Superior temporal gyrus (tissue), 1 donor: ENCODE measurements around the gene AMZ1.

Source experiments
- DNase-seq: peaks from one replicate; pipeline ENCODE4 v3.0.0-alpha.2; 2016; ENCODE audit errors: extremely low spot score

AMZ1 gene

DNA sequence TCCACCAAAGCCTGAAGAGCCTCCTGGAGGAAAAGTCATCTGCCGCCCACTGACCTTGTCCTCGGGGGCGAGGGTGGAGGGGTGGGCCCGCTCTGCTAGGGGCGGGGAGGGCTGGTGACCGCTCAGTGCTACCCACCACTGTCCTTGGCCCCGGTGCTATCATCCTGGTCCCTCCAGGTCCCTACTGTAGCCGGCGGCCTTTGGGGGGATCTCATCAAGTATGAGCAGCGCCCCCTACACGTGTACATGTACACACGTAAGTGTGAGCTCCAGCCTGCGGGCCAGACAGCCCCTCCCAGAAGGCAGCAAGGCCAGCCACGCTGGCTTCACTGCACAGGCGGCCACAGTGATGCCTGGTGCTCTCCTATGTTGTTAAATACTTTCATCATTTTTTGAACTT, 36.7 kb upstream of the AMZ1 start:
- no peak for DNase-seq

DNA sequence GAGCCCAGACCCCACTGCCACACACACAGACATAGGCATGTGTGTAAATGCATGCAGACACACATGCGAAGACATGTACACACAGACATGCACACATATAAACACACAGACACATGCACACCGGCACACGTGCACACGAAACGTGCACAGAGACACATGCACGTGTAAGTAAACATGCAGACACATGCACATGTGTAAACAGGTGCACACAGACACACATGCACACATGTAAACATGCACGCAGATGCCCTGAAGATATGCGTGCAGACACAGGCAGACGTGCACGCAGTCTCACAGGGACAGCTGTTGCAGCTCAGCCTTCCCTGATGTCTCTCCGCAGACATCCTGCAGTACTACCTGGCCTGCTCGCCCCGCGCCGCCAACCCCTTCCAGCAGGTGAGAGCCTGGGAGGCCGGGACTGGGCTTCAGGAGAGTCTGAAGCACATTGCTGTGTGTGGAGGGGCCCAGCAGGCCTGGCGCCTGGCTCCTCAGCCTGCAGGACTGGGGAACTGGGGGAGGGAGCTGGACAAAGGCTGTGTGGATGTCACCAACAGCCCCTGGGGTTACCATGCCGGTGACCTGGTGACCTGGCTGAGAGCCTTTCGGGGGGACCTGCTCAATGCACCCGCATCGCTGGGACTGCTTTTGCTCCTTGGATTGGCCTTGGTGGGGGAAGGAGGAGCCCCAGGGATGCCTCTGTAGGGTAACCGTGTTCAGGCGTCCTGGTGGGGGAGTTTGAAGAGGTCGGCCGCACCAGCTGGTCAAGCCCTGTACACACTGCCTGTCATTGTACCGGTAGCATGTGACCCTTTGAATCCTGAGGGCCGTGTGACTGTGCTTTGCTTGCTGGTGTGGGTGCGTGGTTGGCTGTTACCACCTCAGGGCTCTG, 35.9 kb upstream of the AMZ1 start:
- DNase-seq = no peak

DNA sequence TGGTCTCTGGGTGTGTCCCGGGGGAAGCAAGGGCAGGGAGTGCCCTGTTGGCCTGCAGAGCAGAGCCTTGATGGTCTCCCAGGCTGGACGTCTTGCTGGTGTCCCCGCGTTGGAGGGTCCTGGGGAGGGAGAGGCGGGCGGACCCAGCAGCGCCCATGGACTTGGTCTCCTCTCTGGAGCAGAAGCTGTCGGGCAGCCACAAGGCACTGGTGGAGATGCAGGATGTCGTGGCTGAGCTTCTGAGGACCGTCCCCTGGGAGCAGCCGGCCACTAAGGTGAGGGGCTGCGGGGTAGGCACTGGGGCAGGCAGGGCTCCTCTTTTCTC, 35.3 kb upstream of the AMZ1 start:
- DNase-seq = no peak

DNA sequence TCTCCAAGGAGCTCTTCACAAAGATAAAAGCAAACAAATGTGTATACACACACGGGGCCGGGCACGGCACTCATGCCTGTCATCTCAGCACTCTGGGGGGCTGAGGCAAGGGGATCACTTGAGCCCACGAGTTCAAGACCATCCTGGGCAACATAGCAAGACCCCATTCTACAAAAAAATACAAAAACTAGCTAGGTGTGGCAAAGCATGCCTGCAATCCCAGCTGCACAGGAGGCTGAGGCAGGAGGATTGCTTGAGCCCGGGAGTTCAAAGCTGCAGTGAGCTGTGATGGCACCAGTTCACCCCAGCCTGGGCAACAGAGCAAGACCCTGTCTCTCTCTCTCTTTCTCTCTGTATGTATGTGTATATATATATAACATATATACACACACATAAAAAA, 33.9 kb upstream of the AMZ1 start:
- no peak for DNase-seq

DNA sequence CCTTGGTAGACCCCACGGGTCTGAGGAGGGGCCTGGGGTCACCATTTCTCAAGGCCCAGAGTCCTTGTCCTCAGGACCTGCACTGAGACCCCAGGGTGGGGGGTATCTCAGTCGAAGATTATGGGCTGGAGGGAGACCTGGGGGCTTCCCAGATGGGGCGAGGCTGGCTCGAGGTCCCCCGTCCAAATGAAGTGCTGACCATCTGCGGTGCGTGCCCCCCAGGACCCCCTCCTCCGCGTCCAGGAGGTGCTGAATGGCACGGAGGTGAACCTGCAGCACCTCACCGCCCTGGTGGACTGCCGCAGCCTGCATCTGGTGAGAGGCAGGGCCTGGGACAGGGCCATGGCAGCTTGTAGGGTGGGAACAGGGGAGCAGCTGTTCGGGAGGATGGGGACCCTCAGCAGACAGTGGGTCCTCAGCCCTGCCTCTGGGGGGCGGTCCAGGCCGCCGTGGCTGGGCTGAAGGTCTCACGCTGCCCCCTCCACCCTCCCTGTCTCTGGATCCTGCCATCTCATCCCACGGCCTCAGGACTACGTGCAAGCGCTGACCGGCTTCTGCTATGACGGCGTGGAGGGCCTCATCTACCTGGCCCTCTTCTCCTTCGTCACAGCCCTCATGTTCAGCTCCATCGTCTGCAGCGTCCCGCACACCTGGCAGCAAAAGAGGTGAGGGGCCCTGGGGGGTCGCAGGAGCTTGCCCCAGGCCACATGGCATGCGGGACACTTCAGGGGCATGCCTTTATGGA, 32.0 kb upstream of the AMZ1 start:
- DNase-seq = no peak

DNA sequence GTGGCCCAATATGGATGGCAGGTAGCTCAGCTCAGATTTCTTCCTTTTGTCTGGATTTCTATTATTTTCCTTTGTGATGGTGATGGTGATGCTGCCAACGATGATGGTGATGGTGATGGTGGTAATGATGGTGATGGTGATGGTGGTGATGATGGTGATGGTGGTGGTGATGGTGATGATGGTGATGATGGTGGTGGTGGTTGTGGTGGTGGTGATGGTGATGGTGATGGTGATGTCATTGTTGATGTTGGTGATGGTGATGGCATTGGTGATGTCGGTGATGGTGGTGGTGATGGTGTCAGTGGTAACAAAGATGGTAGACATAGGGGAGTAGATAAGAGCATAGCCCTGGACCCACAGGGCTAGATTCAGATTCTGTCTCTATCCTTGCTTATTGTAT, 30.8 kb upstream of the AMZ1 start:
- no peak for DNase-seq

DNA sequence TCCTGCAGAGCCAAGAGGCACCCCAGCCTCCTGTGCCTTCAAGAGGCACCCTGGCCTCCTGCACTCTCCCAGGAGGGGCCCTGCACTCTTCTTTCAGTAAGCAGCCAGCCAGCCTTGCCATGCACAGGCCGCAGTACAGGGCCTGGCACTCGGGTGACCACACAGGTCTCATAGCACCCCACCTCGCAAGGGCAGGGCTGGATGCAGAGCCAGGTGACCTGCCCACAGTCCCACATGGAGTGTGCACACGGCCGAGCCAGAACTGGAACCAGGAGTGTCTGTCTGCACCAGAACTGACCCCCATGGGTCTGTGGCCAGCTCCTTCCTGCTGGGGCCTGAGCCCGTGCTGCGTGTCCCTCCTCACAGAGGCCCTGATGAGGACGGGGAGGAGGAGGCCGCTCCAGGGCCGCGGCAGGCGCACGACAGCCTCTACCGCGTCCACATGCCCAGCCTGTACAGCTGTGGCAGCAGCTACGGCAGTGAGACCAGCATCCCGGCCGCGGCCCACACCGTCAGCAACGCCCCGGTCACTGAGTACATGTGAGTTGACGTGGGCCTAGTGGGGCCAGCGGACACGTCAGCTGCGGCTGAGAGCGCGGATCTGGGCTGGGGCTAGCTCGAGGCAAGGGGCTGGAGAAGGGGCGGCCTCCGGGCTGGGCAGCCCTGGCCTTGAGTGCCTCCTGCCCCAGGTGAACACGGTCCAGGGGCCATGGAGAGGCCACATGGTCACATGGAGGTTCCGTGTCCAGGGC, 29.9 kb upstream of the AMZ1 start:
- no peak for DNase-seq

DNA sequence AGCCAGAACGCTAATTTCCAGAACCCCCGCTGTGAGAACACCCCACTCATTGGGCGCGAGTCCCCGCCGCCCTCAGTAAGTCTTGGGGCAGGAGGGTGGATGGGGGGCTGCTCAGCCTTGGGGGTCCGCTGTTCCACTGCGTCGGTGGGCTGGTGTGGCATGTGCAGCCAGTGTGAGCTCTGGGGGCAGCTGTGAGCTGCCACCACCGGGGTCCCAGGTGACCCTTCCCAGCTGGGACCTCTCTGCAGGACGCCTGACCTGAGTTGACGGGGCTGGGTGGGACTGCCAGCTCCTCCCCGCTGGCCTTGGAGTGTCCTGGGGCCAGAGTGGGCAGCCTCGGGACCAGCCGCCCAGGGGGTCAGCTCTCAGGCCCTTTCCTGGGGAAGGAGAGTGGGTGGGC, 29.1 kb upstream of the AMZ1 start:
- no peak for DNase-seq

DNA sequence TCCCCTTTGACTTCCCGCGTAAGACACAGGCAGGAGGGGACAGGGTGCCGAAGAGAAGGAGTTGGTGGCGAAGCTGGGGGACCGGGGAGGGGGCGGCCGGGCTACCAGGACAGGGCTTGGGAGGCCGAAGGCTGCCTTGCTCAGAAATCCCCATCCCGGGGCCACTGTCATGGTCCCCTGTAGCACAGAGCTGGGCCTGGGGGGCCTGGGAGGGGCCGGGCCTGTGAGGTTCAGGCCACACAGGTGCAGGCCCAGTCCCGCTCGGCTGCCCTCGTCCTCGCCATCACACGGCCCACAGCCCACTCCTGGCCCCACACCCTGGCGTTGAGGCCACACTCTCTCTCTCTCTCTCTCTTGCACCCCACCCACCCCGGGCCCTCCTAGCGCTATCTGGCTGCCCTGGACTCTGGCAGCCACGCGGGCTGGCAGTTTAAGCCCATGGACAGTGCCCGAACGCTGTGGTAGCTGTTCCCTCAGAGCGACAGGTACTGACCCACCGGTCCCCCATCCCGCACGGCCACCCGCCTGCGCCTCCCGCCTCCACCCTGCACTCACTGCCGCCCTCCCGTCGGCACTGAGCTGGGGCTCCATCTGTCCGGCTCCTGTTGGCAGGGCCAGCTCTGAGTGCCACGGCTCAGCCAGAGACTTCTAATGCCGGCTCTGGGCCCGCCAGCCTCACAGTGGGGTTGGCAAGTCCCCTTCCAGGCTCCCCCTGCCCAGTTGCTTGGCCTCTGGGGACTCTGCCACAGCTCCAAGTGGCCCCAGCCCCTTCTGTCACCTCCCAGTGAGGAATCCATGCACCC, 28.2 kb upstream of the AMZ1 start:
- DNase-seq = no peak

DNA sequence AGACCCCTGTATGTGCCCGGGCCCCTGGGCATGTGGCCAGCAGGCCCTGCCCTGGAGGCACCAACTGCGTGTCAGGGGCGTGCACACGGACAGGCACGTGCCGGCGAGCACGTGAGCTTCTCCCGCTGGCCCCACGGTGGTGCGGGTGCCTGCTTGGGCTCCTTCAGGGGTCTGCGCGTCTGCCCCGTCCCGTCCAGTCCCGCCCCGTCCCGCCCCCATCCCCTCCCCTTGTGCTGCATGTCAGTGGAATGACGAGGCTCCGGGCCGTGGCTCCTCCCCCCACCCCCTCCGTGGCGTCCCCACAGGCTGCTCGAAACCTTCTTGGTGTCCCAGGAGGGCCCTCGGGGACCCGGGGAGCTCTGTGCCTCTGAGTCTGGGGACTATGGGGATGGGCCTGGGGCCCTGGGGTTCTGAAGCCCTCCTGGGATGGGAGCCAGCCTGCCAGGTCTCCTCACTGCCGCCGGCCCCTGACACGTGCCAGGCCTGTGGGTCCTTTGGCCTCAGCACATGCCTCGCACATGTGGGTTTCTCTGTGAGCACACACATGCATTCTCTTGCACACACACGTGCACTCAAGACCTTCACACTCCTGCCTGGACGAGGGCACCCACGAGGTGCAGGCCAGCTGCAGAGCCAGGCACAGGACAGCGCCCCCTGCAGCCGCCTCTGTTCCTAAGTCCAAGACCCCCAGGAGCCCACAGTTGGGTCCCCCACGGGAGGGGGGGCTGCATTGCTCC, 27.5 kb upstream of the AMZ1 start:
- no peak for DNase-seq

DNA sequence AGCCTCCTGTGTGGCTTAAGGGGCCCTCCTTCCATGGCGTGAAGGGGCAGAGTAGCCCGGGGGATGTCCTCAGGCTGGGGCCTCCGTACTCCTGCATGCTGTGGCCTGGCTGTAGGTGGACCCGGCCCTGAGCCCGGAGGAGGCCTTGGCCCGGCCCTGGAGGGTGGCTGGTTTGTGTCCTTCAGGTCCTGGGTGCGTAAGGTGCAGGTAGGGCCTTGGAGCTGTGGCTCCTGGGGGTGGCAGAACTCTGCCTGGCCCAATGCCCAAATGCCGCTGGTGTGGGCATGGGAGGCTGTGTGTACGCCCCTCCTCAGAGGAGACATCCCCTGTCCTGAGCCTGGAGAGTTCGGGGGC, 26.9 kb upstream of the AMZ1 start:
- no peak for DNase-seq

DNA sequence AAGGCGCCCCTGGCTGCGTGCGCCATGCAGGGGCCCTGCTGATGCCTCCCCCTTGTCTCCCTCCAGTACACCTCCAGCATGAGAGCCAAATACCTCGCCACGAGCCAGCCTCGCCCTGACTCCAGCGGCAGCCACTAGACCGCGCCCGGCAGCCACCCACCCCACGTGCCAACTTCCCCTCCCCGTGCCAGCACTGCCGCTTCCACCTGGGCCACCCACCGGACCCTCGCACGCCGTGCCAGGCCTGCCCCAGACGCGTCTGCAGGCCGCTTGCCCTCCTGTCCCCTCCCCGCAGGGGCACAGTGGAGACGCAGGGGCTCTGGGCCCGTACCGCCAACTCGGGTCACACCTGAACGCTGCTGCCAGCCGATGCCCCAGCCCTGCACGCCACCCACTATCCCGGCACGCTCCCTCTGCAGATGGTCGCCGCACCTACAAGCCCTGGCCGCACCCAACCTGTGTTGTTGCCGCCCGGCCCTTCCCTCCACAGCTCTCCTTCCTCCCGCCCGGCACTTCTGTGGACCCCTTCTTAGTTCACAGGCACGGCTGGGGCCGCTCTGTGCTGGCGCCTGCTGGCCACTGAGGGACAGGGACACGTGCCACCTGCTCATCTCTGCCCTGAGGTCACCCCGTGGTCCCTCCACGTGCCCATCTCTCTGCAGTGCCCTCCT, 26.3 kb upstream of the AMZ1 start:
- no peak for DNase-seq

DNA sequence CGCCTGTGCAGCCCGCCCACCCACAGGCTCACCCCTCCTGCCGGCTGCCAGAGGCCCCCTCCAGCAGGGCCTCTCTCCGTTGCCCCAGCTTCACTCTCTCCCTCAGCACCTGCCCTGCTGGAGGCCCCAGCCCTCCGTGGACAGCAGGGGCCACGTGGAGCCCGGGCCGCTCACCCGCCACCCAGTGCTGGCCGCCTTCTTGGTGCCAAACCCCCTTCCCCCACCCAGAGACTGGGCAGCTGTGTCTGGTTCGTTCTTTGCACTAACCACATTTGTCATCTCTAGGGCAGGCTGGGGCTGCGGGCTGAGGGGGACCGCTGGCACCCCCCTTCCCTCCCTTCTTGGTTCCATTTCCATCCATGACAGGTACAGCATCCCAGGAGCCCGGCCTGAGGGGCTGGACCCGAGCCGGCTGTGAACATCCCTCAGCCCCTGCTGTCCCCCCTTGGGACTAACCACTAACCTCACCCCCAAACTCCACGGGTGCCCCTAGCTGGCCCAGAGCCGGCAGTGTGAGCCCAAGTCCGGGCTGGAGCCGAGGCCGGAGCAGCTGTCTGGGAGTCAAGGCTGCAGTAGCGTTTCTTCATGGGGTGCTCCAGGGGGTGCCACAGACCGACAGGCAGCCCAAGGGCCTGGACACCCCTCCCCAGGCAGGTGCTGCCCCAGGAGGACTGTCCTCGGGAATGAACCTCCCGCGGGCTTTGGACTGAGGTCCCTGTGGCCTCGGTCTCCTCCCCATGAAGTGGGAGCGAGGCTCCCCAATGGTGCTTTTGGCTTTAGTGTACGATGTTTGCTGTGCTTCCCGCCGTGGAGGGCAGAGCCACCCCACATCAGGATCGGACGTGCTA, 25.5 kb upstream of the AMZ1 start:
- no peak for DNase-seq

DNA sequence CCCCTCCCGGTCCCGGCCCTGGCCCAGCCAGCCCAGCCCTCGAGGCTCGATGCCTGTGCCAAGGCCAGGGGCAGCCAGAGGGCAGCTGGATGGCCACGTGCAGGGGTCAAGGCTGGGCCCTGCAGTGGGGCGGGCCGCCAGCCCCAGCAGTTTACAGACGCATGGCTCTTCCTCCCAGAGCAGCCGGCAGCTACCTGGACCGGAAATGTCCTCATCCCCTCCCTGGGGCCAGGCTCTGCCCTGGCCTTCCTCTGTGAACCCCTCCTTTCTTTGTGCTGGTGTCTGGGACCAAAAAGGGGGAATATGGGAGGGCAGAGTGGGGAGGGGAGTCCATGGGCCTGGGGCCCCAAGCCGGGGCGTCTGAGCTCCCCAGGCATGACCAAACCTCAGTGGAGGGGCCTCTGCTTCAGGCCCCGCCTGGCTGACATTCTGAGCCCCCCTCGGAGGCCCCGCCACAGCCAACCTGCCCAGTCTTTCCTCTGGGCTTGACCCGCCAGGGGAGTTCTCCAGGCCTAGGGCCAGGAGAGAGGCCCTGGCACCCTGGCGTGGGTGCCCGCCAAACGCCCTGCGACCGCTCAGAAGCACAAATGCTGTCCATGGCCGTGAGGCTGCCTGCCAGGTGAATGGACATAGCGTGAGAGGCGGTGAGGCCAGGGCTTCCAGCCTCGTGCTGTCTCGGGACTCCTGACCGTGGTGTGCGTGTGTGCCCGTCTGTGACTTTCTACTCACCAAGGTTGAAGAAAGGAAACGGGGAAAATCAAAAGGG, 24.7 kb upstream of the AMZ1 start:
- DNase-seq = no peak

DNA sequence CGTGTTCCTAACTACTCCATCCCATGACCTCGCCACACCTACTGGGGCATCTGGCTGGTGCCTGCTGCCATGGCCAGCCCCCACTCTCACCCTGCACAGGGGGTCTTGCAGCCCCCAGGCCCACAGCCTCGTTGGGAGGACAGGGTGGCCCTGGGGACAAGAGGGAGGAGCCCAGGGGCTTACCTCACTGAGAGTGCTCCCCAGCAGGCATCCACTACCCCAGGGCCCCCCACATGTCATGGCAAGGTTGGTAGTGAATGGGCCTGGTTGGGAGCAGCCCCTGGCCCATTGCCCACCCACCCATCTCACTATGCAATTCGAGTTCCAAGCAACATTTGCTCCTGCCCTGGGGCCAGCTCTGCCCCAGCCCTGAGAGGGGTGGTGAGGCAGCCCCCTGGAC, 24.0 kb upstream of the AMZ1 start:
- DNase-seq = no peak

DNA sequence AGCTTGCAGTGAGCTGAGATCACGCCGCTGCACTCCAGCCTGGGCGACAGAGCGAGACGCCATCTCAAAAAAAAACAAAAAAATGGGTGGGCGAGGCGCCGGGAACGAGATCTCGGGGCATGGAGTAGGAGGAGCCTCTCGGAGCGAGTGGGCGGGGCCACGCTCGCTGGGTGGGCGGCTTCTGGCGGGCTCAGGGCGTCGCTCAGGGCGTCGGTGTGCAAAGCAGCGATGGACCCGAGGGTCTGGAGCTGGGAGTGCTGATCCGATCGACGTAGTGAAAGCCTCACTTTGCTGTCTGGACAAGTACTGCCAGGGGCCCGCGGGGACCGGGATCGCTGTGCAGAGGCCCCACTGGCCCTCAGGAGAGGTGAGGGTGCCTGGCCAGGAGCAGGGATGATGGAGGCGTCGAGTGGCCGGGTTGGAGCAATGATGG, 22.6 kb upstream of the AMZ1 start:
- no peak for DNase-seq

DNA sequence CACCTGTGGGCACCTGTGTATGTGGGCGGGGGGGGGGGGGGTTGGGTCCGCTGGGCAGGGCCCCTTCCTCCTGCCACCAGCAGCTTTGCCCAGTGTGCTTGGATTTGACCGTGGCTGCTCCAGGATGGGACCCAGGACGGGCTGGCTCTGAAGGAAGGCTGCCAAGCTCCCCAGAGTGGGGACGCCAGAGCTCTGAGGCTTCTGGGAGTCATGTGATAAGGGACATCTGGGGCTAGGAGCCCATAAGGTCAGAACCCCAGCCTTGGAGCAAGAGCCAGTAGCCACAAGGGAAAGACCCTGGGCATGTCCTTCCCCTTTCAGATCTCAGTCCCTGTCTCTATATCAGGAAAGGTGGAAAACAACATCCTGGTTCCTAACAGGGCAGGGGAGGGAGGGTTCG, 21.8 kb upstream of the AMZ1 start:
- no peak for DNase-seq

DNA sequence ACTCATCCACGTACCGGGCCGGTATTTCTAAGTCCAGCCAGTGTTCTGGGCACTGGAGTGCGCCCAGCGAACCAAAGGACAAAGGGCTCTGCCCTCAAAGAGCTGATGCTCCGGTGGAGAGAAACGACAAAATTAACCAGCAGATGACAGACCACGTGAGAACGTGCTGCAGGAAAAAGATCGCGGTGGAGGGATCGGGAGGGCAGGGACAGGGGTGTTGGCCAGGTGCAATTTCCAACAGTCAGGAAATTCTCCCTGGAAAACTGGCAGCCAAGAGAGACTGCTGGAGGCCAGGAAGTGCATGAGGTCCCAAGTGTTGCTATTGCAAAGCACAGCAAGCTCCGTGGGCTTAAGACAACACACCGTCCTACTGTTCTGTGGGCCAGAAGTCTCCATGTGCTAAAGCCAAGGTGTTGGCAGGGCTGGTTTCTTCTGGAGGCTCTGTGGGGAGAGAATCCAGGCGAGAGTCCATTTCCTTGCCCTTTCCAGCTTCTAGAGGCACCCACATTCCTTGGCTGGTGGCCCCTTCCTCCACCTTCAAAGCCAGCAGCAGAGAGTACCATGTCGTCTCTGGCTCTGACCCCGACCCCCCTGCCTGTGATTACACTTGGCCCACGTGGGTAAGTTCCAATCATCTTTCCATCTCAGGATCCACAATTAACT, 21.3 kb upstream of the AMZ1 start:
- no peak for DNase-seq
